Naive thymus-derived CD4-positive, alpha-beta T cell (primary cell): ENCODE measurements around the gene DCP1A. TPM values are rescaled to one million over a fixed set of nuclear protein-coding genes. Genes with fewer than 3 reads are reported as not detected.
A peak's percentile ranks its signal among the peaks of the same experiment; 100 is the strongest.
"Not testable (repeated sequence)": the region's sequence is repeated elsewhere in the genome, so short reads cannot be mapped to it uniquely, and the experiment has no call there.

Experiments used
- ATAC-seq: fragments of 150-1000 bp; cut with Tn5 transposase; 2 replicates; pipeline ENCODE4 v1.10.0; 2021; ENCODE audit warnings: mild to moderate bottlenecking, moderate library complexity
- CTCF ChIA-PET: fragments of 350-600 bp; sonication (Branson Sonifier 250); formaldehyde crosslinking; loops from one replicate; lab custom pipeline; 2021; ENCODE audit warnings: antibody characterized with exemption; lab: Charles Lee
- POLR2A ChIA-PET: fragments of 350-600 bp; sonication (Branson Sonifier 250); formaldehyde crosslinking; loops from one replicate; lab custom pipeline; 2021; ENCODE audit warnings: antibody characterized with exemption, inconsistent platforms; lab: Charles Lee
- DNase-seq, 9 donors: peaks; one replicate each; pipeline versions ENCODE4 v3.0.0 to v3.0.0-alpha.2; 2020 to 2022; ENCODE audit warnings: mixed read lengths in 1 of 9
- H3K27ac ChIP-seq: one replicate; pipeline ENCODE4 v1.7.0; 2013; ENCODE audit warnings: mild to moderate bottlenecking, low read depth, low read length, moderate library complexity
- H3K27me3 ChIP-seq, 2 donors: one replicate each; pipeline ENCODE4 v1.7.0; 2013; ENCODE audit warnings: low read length in 2 of 2, mild to moderate bottlenecking in 2 of 2, moderate library complexity in 2 of 2; ENCODE audit not compliant: control insufficient read depth in 2 of 2, insufficient read depth in 2 of 2
- H3K36me3 ChIP-seq, 3 experiments: 1 replicate in 2 of 3; 2 replicates in 1 of 3; pipeline ENCODE4 v1.7.0; 2013; ENCODE audit warnings: low read length in 3 of 3, mild to moderate bottlenecking in 3 of 3, moderate library complexity in 1 of 3; ENCODE audit not compliant: insufficient read depth in 3 of 3, control insufficient read depth in 2 of 3
- H3K4me1 ChIP-seq, 2 donors: one replicate each; pipeline ENCODE4 v1.7.0; 2013; ENCODE audit warnings: low read length in 2 of 2, mild to moderate bottlenecking in 2 of 2, moderate library complexity in 1 of 2; ENCODE audit not compliant: control insufficient read depth in 2 of 2, insufficient read depth in 2 of 2
- H3K4me3 ChIP-seq: 2 replicates; pipeline ENCODE4 v1.7.0; 2013; ENCODE audit warnings: mild to moderate bottlenecking, low read length
- H3K9me3 ChIP-seq, 3 experiments: 1 replicate in 2 of 3; 2 replicates in 1 of 3; pipeline ENCODE4 v1.7.0; 2013; ENCODE audit warnings: low read length in 3 of 3; ENCODE audit not compliant: control insufficient read depth in 2 of 3
- H3K27ac Mint-ChIP-seq, 9 donors: one replicate each; pipeline ENCODE4 v1.8.0; 2020 to 2022; ENCODE audit warnings: mixed read lengths in 9 of 9, mild to moderate bottlenecking in 8 of 9, moderate library complexity in 5 of 9, inconsistent platforms in 2 of 9
- H3K27me3 Mint-ChIP-seq, 5 donors: one replicate each; pipeline ENCODE4 v1.8.0; 2021 to 2022; ENCODE audit warnings: mixed read lengths in 5 of 5, mild to moderate bottlenecking in 1 of 5
- H3K36me3 Mint-ChIP-seq, 5 donors: one replicate each; pipeline ENCODE4 v1.8.0; 2020 to 2022; ENCODE audit warnings: mixed read lengths in 5 of 5, mild to moderate bottlenecking in 3 of 5, inconsistent platforms in 1 of 5
- H3K4me1 Mint-ChIP-seq, 7 donors: one replicate each; pipeline ENCODE4 v1.8.0; 2020 to 2022; ENCODE audit warnings: mixed read lengths in 7 of 7, mild to moderate bottlenecking in 3 of 7, inconsistent platforms in 1 of 7
- H3K4me3 Mint-ChIP-seq, 10 donors: one replicate each; pipeline ENCODE4 v1.8.0; 2020 to 2022; ENCODE audit warnings: mild to moderate bottlenecking in 10 of 10, mixed read lengths in 10 of 10, moderate library complexity in 6 of 10, inconsistent platforms in 2 of 10
- H3K9me3 Mint-ChIP-seq, 11 donors: one replicate each; pipeline ENCODE4 v1.8.0; 2020 to 2022; ENCODE audit warnings: mixed read lengths in 11 of 11, mild to moderate bottlenecking in 4 of 11, inconsistent platforms in 1 of 11, moderate library complexity in 1 of 11
- intact Hi-C, 2 donors: fragments of 100-400 bp; cut with micrococcal nuclease; formaldehyde crosslinking; loops; one replicate each; pipeline ENCODE4 v1.15.1; 2023
- polyA plus RNA-seq, 2 donors: library from polyadenylated mRNA; unstranded; fragments of 300-500 nt; fragmentation: Illumina TruSeq; gene quantifications; one replicate each; pipeline ENCODE4 v1.2.3, GENCODE V29; 2021
- total RNA-seq, 6 experiments: library from RNA in 5 of 6; stranded (reverse) in 5 of 6; gene quantifications; 1 replicate in 5 of 6; 2 replicates in 1 of 6; pipeline ENCODE4 v1.2.3 and lab custom pipeline; 2021 to 2026

DCP1A gene
- total and polyA plus RNA-seq, 7 experiments from 2014 or later: 34.0 to 68.0 (median 46.1) TPM

DNA sequence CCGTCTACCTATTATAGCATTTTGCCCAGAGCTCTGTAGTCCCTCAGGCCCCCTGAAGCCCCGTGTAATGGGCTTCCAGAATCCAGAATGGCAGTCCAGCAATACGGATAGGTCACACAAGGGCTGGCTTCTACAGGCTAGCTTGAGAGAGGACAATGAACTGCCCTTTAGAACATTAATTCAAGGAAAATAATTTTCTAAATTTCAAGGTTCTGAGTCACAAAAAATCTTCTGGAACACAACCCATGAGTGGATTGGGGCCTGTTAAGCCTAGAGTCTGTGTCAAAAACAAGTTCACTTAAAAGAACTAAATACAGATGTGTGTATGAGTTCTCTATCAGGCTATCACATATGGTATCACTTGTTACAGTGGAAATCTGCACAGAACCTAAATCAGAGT, 28.8 kb downstream of the DCP1A start:
- Histone ChIP-seq H3K4me1 (no peaks in the 10 kb centered on the region), H3K27ac (no peak overlapping the region), H3K27me3 (no peaks in the 10 kb centered on the region), H3K4me3 (no peak overlapping the region), H3K9me3 (no peaks in the 10 kb centered on the region), H3K36me3 (peaks cover 0 to 45% (median 0%) of the 10 kb centered on the region in 3 experiments)
- POLR2A ChIA-PET: no interaction called here
- Mint-ChIP-seq H3K36me3 (peaks cover 0 to 17% (median 8%) of the 10 kb centered on the region in 5 donors), H3K27ac (peak overlapping the region in 1 of 9 donors; percentile 20), H3K9me3 (no peaks in the 10 kb centered on the region), H3K4me1 (peaks cover 0 to 13% (median 9%) of the 10 kb centered on the region in 7 donors), H3K27me3 (no peaks in the 10 kb centered on the region), H3K4me3 (no peak overlapping the region)
- CTCF ChIA-PET: no interaction called here
- intact Hi-C loops: no loop called here
- DNase-seq (no peak), ATAC-seq (no peak)

DNA sequence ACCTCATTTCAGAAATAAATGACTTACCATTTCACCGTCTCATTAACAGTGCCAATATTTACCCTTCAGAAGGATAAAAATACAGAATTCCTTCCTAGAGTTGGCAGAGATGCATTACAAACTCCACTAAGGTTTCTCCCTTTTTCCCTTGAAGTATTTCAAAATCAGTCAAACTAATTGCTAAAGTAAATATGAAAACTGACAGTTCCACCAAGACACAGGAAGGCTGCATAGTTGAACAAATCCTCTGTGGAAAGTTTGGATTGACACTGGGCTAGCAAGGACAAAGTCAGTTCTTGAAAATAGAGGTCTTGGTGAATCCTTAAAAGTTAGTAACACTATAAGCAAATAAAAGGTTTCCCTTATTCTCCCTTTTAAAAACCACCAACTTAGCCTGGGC, 34.5 kb downstream of the DCP1A start:
- intact Hi-C loops: no loop called here
- ChIA-PET CTCF (no interaction called here), POLR2A (no interaction called here)
- no peaks in the 10 kb centered on the region for H3K27me3 Mint-ChIP-seq
- H3K27ac Mint-ChIP-seq: peak overlapping the region in 3 of 9 donors; percentile 3 to 75 (median 51)
- H3K4me1 Mint-ChIP-seq: peaks cover 0 to 4% (median 0%) of the 10 kb centered on the region in 7 donors
- H3K27ac ChIP-seq: no peak overlapping the region
- H3K9me3 Mint-ChIP-seq: no peaks in the 10 kb centered on the region
- ATAC-seq: no peak
- H3K36me3 Mint-ChIP-seq: peaks cover 8 to 25% (median 20%) of the 10 kb centered on the region in 5 donors
- DNase-seq: no peak
- H3K4me1 ChIP-seq: no peaks in the 10 kb centered on the region
- no peaks in the 10 kb centered on the region for H3K9me3 ChIP-seq
- H3K36me3 ChIP-seq: peaks cover 0 to 73% (median 20%) of the 10 kb centered on the region in 3 experiments
- no peak overlapping the region for H3K4me3 Mint-ChIP-seq
- no peak overlapping the region for H3K4me3 ChIP-seq
- H3K27me3 ChIP-seq: no peaks in the 10 kb centered on the region

DNA sequence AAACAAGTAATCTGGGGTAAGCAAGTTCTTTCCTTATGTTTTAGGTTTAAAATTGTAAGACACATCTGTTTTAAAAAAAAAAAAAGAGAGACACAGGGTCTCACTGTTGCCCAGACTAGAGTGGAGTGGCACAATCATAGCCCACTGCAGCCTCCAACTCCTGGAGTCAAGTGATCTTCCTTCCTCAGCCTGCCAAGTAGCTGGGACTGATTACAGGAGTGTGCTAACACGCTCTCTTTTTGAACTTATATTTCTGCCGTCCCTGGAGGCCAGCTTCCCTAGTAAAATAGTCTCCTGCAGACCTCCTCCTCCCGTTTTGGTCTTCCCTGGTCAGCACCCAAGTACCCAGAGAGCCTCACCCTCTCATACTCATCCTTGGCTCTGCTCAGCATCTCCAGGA, 35.5 kb downstream of the DCP1A start:
- Histone ChIP-seq H3K36me3 (peaks cover 0 to 70% (median 20%) of the 10 kb centered on the region in 3 experiments), H3K27me3 (no peaks in the 10 kb centered on the region), H3K4me3 (no peak overlapping the region), H3K27ac (no peak overlapping the region), H3K4me1 (no peaks in the 10 kb centered on the region), H3K9me3 (no peaks in the 10 kb centered on the region)
- no peaks in the 10 kb centered on the region for H3K27me3 Mint-ChIP-seq
- ATAC-seq (no peak), DNase-seq (no peak)
- H3K4me1 Mint-ChIP-seq: peaks cover 0 to 3% (median 0%) of the 10 kb centered on the region in 7 donors
- H3K36me3 Mint-ChIP-seq: peaks cover 8 to 30% (median 19%) of the 10 kb centered on the region in 5 donors
- POLR2A ChIA-PET: no interaction called here
- H3K9me3 Mint-ChIP-seq: no peaks in the 10 kb centered on the region
- intact Hi-C loops: no loop called here
- CTCF ChIA-PET: no interaction called here
- peak overlapping the region in 1 of 9 donors; percentile 39 for H3K27ac Mint-ChIP-seq
- no peak overlapping the region for H3K4me3 Mint-ChIP-seq

DNA sequence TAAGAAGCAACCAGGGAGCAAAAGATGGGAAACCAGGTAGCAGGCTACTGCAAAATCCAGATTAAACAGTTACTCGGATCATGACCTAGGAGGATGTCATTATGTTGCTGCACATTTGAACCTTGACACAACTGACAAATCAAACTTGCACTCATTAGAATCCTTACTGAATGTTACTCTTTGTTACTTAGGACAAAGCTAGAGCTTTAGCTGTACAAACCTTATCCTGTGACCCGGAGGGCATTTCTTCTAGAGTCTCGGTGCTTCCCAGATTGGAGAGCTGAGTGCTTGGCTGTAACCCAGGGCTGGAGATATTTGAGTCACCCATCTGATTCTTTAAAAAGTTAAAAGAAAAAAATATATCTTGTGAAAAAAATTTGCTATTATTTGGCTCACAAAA, 43.4 kb downstream of the DCP1A start:
- peaks cover 0 to 5% (median 0%) of the 10 kb centered on the region in 7 donors for H3K4me1 Mint-ChIP-seq
- Histone ChIP-seq H3K27me3 (no peaks in the 10 kb centered on the region), H3K27ac (no peak overlapping the region), H3K9me3 (no peaks in the 10 kb centered on the region), H3K4me3 (no peak overlapping the region), H3K36me3 (peaks cover 0 to 36% (median 3%) of the 10 kb centered on the region in 3 experiments), H3K4me1 (no peaks in the 10 kb centered on the region)
- H3K27me3 Mint-ChIP-seq: no peaks in the 10 kb centered on the region
- no peak overlapping the region for H3K4me3 Mint-ChIP-seq
- DNase-seq: no peak
- POLR2A ChIA-PET: no interaction called here
- H3K27ac Mint-ChIP-seq: peak overlapping the region in 3 of 9 donors; percentile 16 to 74 (median 27)
- CTCF ChIA-PET: no interaction called here
- peaks cover 5 to 41% (median 10%) of the 10 kb centered on the region in 5 donors for H3K36me3 Mint-ChIP-seq
- no peak for ATAC-seq
- intact Hi-C loops: no loop called here
- H3K9me3 Mint-ChIP-seq: no peaks in the 10 kb centered on the region

DNA sequence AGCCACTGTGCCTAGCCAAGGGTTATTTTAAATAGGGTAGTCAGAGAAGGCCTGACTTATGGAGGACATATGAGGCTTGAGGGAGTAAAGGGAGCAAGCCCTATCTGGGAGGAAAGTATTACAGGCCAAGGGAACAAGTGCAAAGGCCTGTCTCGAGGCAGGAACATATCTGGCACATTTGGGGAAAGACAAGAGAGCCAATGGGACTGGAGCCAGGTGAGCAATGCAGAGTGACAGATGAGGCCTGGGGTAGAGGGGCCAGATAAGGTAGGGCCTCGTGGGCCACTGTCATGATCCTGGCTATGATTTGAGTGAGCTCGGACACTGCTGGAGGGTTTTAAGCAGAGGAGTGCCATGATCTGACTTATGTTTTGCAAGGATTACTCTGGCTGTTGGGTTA, 43.8 kb downstream of the DCP1A start:
- no peaks in the 10 kb centered on the region for H3K9me3 Mint-ChIP-seq
- H3K27me3 ChIP-seq: no peaks in the 10 kb centered on the region
- H3K27me3 Mint-ChIP-seq: no peaks in the 10 kb centered on the region
- H3K36me3 Mint-ChIP-seq: peaks cover 5 to 40% (median 10%) of the 10 kb centered on the region in 5 donors
- H3K9me3 ChIP-seq: no peaks in the 10 kb centered on the region
- no peaks in the 10 kb centered on the region for H3K4me1 ChIP-seq
- no peak overlapping the region for H3K4me3 Mint-ChIP-seq
- ATAC-seq: no peak
- peak overlapping the region in 5 of 9 donors; percentile 16 to 74 (median 38) for H3K27ac Mint-ChIP-seq
- H3K27ac ChIP-seq: no peak overlapping the region
- no peak overlapping the region for H3K4me3 ChIP-seq
- ChIA-PET CTCF (no interaction called here), POLR2A (no interaction called here)
- peaks cover 0 to 5% (median 0%) of the 10 kb centered on the region in 7 donors for H3K4me1 Mint-ChIP-seq
- H3K36me3 ChIP-seq: peaks cover 0 to 36% (median 7%) of the 10 kb centered on the region in 3 experiments
- intact Hi-C loops: no loop called here
- no peak for DNase-seq

DNA sequence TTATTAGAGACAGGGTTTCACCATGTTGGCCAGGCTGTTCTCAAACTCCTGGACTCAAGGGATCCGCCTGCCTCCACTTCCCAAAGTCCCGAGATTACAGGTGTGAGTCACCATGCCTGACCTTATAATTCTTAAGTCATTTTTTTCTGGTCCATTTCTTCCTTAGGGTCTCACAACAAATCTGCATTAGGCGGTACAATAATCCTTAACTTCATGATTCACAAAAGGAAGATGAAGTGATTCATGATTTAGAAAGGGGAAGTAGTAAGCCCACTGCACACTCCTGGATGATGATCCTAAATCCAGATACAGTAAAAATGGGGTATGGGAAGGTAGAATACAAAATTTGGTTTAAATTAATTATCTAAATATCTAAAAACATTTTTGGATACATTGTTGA, 46.5 kb downstream of the DCP1A start:
- ATAC-seq (no peak), DNase-seq (no peak)
- no peaks in the 10 kb centered on the region for H3K4me1 ChIP-seq
- Mint-ChIP-seq H3K27me3 (no peaks in the 10 kb centered on the region), H3K27ac (peak overlapping the region in 2 of 9 donors; percentile 19 to 38), H3K4me3 (no peak overlapping the region), H3K9me3 (no peaks in the 10 kb centered on the region), H3K4me1 (peaks cover 0 to 5% (median 0%) of the 10 kb centered on the region in 7 donors), H3K36me3 (peaks cover 5 to 36% (median 10%) of the 10 kb centered on the region in 5 donors)
- peaks cover 0 to 30% (median 9%) of the 10 kb centered on the region in 3 experiments for H3K36me3 ChIP-seq
- intact Hi-C loops: no loop called here
- H3K9me3 ChIP-seq: no peaks in the 10 kb centered on the region
- no peaks in the 10 kb centered on the region for H3K27me3 ChIP-seq
- no peak overlapping the region for H3K4me3 ChIP-seq
- ChIA-PET POLR2A (no interaction called here), CTCF (interaction anchor here (0.7 kb wide), 2 partner anchors 46 to 216 kb away, joined by 3 read pairs; partner anchors contain the start of gene DCP1A)
- H3K27ac ChIP-seq: no peak overlapping the region

DNA sequence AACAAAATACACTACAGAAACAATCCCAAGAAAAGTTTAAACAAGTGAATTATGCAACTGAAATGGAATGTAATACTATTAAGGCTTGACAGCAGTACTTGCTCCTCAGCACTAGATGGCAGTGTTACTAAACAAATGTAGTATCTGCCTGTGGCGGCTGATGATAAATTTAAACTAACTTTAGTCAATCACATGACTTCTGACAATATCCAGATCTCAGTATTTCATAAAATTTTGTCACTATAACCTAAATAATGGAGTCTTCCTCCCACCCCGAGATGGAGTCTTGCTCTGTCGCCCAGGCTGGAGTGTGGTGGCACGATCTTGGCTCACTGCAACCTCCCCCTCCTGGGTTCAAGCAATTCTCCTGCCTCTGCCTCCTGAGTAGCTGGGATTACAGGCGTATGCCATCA, 47.7 kb downstream of the DCP1A start:
- peak overlapping the region in 1 of 9 donors; percentile 48 for H3K27ac Mint-ChIP-seq
- POLR2A ChIA-PET: interaction anchor here (0.6 to 1.2 kb wide), 2 partner anchors 19 to 48 kb away, joined by 3 read pairs; partner anchors contain the start of gene DCP1A
- H3K36me3 ChIP-seq: peaks cover 0 to 30% (median 9%) of the 10 kb centered on the region in 3 experiments

More for the DNA sequence above, 47.7 kb downstream of the DCP1A start:
- H3K27ac ChIP-seq, H3K27me3 ChIP-seq, H3K9me3 Mint-ChIP-seq, H3K4me3 ChIP-seq, H3K9me3 ChIP-seq, H3K4me1 Mint-ChIP-seq, H3K27me3 Mint-ChIP-seq, H3K4me1 ChIP-seq, H3K4me3 Mint-ChIP-seq: not testable (repeated sequence)
- peaks cover 5 to 35% (median 10%) of the 10 kb centered on the region in 5 donors for H3K36me3 Mint-ChIP-seq
- DNase-seq (peak in 7 of 9 donors; percentile 26 to 57 (median 44)), ATAC-seq (peak; percentile 88)
- CTCF ChIA-PET: interaction anchor here (0.6 to 1.2 kb wide), 4 partner anchors 15 to 565 kb away, joined by 3 to 4 read pairs (median 4); no protein-coding TSS in a partner anchor
- intact Hi-C loops: loop anchor here (1.0 to 10.0 kb wide), 5 partner anchors 48 to 411 kb away; partner anchors contain the start of gene DCP1A (in 2 of the 2)
